A673 (cell line): ENCODE measurements around the gene TBC1D13. TPM values are rescaled to one million over a fixed set of nuclear protein-coding genes. Genes with fewer than 3 reads are reported as not detected.

Source experiments
- BruUV-seq: library from RNA; stranded (reverse); fragments of 400-500 nt; replicated peaks from 2 replicates; lab custom pipeline; 2021; lab: Mats Ljungman, UMichigan
- CTCF ChIA-PET: fragments of 300-600 bp; sonication (Branson Sonifier 250); formaldehyde crosslinking; loops from one replicate; lab custom pipeline; 2022; ENCODE audit warnings: antibody characterized with exemption; lab: Charles Lee
- POLR2A ChIA-PET: fragments of 300-600 bp; sonication (Branson Sonifier 250); formaldehyde crosslinking; loops from one replicate; lab custom pipeline; 2022; ENCODE audit warnings: antibody characterized with exemption; ENCODE audit not compliant: low non-redundant PET; lab: Charles Lee
- DNase-seq: peaks from one replicate; pipeline ENCODE4 v3.0.0-alpha.2; 2015; ENCODE audit warnings: low spot score
- H3K27ac ChIP-seq: fragments of 200-600 bp; sonication (generic); 2 replicates; pipeline ENCODE4 v1.5.1; 2016; ENCODE audit warnings: mixed run types, low read depth, mild to moderate bottlenecking, mixed read lengths, antibody characterized with exemption, low read length; ENCODE audit not compliant: poor library complexity, severe bottlenecking
- H3K27me3 ChIP-seq: fragments of 200-600 bp; sonication (generic); replicated peaks from 2 replicates; pipeline ENCODE4 v1.6.1; 2017; ENCODE audit warnings: mixed run types, low read depth, mild to moderate bottlenecking, mixed read lengths, antibody characterized with exemption, low read length; ENCODE audit not compliant: insufficient read depth, poor library complexity
- H3K36me3 ChIP-seq: fragments of 200-600 bp; sonication (generic); 2 replicates; pipeline ENCODE4 v1.6.1; 2016; ENCODE audit warnings: mixed run types, mild to moderate bottlenecking, mixed read lengths, antibody characterized with exemption, low read length; ENCODE audit not compliant: insufficient read depth, poor library complexity, severe bottlenecking
- H3K4me1 ChIP-seq: fragments of 200-600 bp; sonication (generic); 2 replicates; pipeline ENCODE4 v1.6.1; 2017; ENCODE audit warnings: mixed run types, mild to moderate bottlenecking, mixed read lengths, antibody characterized with exemption, low read length; ENCODE audit not compliant: insufficient read depth, poor library complexity, severe bottlenecking
- H3K4me3 ChIP-seq: fragments of 200-600 bp; sonication (generic); 2 replicates; pipeline ENCODE4 v1.5.1; 2016; ENCODE audit warnings: low read depth, mixed run types, mild to moderate bottlenecking, mixed read lengths, low read length; ENCODE audit not compliant: poor library complexity, severe bottlenecking
- H3K9me3 ChIP-seq: fragments of 200-600 bp; sonication (generic); 2 replicates; pipeline ENCODE4 v1.6.1; 2016; ENCODE audit warnings: mixed run types, low read depth, mild to moderate bottlenecking, mixed read lengths, antibody characterized with exemption, low read length; ENCODE audit not compliant: poor library complexity, severe bottlenecking
- CTCF ChIP-seq: fragments of 300-800, 200-600 bp; sonication (generic); conservative IDR thresholded peaks from 2 replicates; pipeline ENCODE4 v1.5.1; 2017; ENCODE audit warnings: low read depth, mild to moderate bottlenecking, antibody characterized with exemption, low read length, moderate library complexity, mixed read lengths
- EZH2 ChIP-seq: fragments of 200-600 bp; sonication (generic); IDR thresholded peaks from 2 replicates; pipeline ENCODE4 v1.6.1; 2017; ENCODE audit warnings: borderline replicate concordance, low read depth, mild to moderate bottlenecking, mixed read lengths, antibody characterized with exemption, low read length; ENCODE audit not compliant: poor library complexity, severe bottlenecking
- intact Hi-C: fragments of 100-400 bp; cut with micrococcal nuclease; formaldehyde crosslinking; loops from one replicate; pipeline ENCODE4 v1.10.0; 2022; ENCODE audit not compliant: unreplicated experiment
- total RNA-seq: library from RNA; stranded (reverse); gene quantifications from 2 replicates; pipeline ENCODE4 v1.2.3, GENCODE V29; 2021

The TBC1D13 gene
- total RNA-seq, 1 experiment from 2014 or later = 26.7 TPM

- intact Hi-C loops = no loop called here
- Histone ChIP-seq H3K27me3 (no peaks in the 10 kb centered on the region), H3K27ac (no peak overlapping the region), H3K9me3 (no peaks in the 10 kb centered on the region), H3K36me3 (peaks cover 68% of the 10 kb centered on the region), H3K4me3 (no peak overlapping the region), H3K4me1 (peaks cover 7% of the 10 kb centered on the region)
- BruUV-seq = no TSS peak
- POLR2A ChIA-PET = interaction anchor here (0.6 kb wide), 1 partner anchor 156 kb away, joined by 3 read pairs; no protein-coding TSS in a partner anchor
- CTCF ChIA-PET = no interaction called here
- DNase-seq = no peak
- TF ChIP-seq EZH2 (no peak), CTCF (no peak)
These were observed 39.1 kb downstream of the TBC1D13 start for GRCh38 chr9:128825923-128826700.

GRCh38 chr9:128828267-128828666, 41.2 kb downstream of the TBC1D13 start:
- Histone ChIP-seq H3K36me3 (peaks cover 47% of the 10 kb centered on the region), H3K4me3 (peak overlapping the region; percentile 63), H3K4me1 (peaks cover 7% of the 10 kb centered on the region), H3K27ac (no peak overlapping the region), H3K9me3 (no peaks in the 10 kb centered on the region), H3K27me3 (no peaks in the 10 kb centered on the region)
- CTCF ChIA-PET = no interaction called here
- TF ChIP-seq EZH2 (no peak), CTCF (no peak)
- no peak for DNase-seq
- POLR2A ChIA-PET = no interaction called here
- no TSS peak for BruUV-seq
- intact Hi-C loops = no loop called here

- no peak for DNase-seq
- BruUV-seq = TSS peak; percentile 39
- H3K27me3 ChIP-seq = no peaks in the 10 kb centered on the region
- peaks cover 41% of the 10 kb centered on the region for H3K36me3 ChIP-seq
- peak overlapping the region; percentile 82 for H3K27ac ChIP-seq
- intact Hi-C loops = no loop called here
- peaks cover 7% of the 10 kb centered on the region for H3K4me1 ChIP-seq
- H3K4me3 ChIP-seq = peak overlapping the region; percentile 63
- H3K9me3 ChIP-seq = no peaks in the 10 kb centered on the region
- ChIA-PET POLR2A (no interaction called here), CTCF (interaction anchor here (1.7 kb wide), 1 partner anchor 11 kb away, joined by 10 read pairs; the partner anchor contains the start of gene ENDOG)
- TF ChIP-seq EZH2 = no peak
- TF ChIP-seq CTCF = no peak
These were observed 41.8 kb downstream of the TBC1D13 start for GRCh38 chr9:128828719-128829452.
